Keratinocyte (primary cell): Measurements from ENCODE around the gene NLK. TPM values are rescaled to one million over a fixed set of nuclear protein-coding genes. Genes with fewer than 3 reads are reported as not detected.

Experiments used
- DNase-seq: peaks from one replicate; pipeline ENCODE4 v3.0.0-alpha.2; 2011; ENCODE audit warnings: low read depth, missing footprints, low spot score
- FAIRE-seq: peaks from 2 replicates; lab custom pipeline; 2011; peaks lifted over from hg19 to GRCh38; lab: Jason Lieb, UNC
- H2AFZ ChIP-seq: 2 replicates; pipeline ENCODE4 v1.6.0; 2012; ENCODE audit warnings: low read length, control low read depth, inconsistent platforms; ENCODE audit not compliant: control insufficient read depth
- H3K27ac ChIP-seq: 2 replicates; pipeline ENCODE4 v1.5.1; 2011; ENCODE audit warnings: low read length; ENCODE audit not compliant: control insufficient read depth, insufficient read depth
- H3K27me3 ChIP-seq: 3 replicates; pipeline ENCODE4 v1.6.0; 2011; ENCODE audit warnings: low read length; ENCODE audit not compliant: control insufficient read depth, insufficient read depth; ENCODE audit errors: extremely low read depth
- H3K36me3 ChIP-seq, 2 experiments: 2 replicates in 1 of 2; 3 replicates in 1 of 2; pipeline ENCODE4 v1.5.1; 2011; ENCODE audit warnings: low read length in 2 of 2, mild to moderate bottlenecking in 1 of 2; ENCODE audit not compliant: control insufficient read depth in 2 of 2, insufficient read depth in 2 of 2; ENCODE audit errors: extremely low read depth in 1 of 2
- H3K4me1 ChIP-seq: 3 replicates; pipeline ENCODE4 v1.5.1; 2011; ENCODE audit warnings: low read length; ENCODE audit not compliant: control insufficient read depth, insufficient read depth; ENCODE audit errors: extremely low read depth
- H3K4me2 ChIP-seq: 3 replicates; pipeline ENCODE4 v1.6.0; 2011; ENCODE audit warnings: low read depth, low read length; ENCODE audit not compliant: control insufficient read depth, insufficient read depth; ENCODE audit errors: extremely low read depth
- H3K4me3 ChIP-seq, 3 experiments: fragments of 200-600 bp in 1 of 3; sonication (generic) in 1 of 3; 2 replicates in 2 of 3; 3 replicates in 1 of 3; pipeline ENCODE4 v1.5.1; 2011 to 2016; ENCODE audit warnings: low read length in 3 of 3, mild to moderate bottlenecking in 3 of 3, control low read depth in 2 of 3, inconsistent platforms in 1 of 3, low read depth in 1 of 3, mixed read lengths in 1 of 3, mixed run types in 1 of 3, moderate library complexity in 1 of 3; ENCODE audit not compliant: control insufficient read depth in 2 of 3, insufficient read depth in 2 of 3; ENCODE audit errors: extremely low read depth in 1 of 3
- H3K79me2 ChIP-seq: 2 replicates; pipeline ENCODE4 v1.6.0; 2012; ENCODE audit warnings: low read length; ENCODE audit not compliant: control insufficient read depth, insufficient read depth
- H3K9ac ChIP-seq: 3 replicates; pipeline ENCODE4 v1.6.0; 2011; ENCODE audit warnings: low read length; ENCODE audit not compliant: control insufficient read depth, insufficient read depth; ENCODE audit errors: extremely low read depth
- H3K9me1 ChIP-seq: 3 replicates; pipeline ENCODE4 v1.6.0; 2011; ENCODE audit warnings: low read length; ENCODE audit not compliant: control insufficient read depth, insufficient read depth; ENCODE audit errors: extremely low read depth
- H3K9me3 ChIP-seq: 2 replicates; pipeline ENCODE4 v1.5.1; 2012; ENCODE audit warnings: low read depth, low read length; ENCODE audit not compliant: control insufficient read depth
- H4K20me1 ChIP-seq: 3 replicates; pipeline ENCODE4 v1.6.0; 2011; ENCODE audit warnings: low read length; ENCODE audit not compliant: control insufficient read depth, insufficient read depth; ENCODE audit errors: extremely low read depth
- CTCF ChIP-seq, 3 experiments: IDR thresholded peaks in 1 of 3; conservative IDR thresholded peaks in 1 of 3; optimal IDR thresholded peaks in 1 of 3; 2 replicates in 2 of 3; 3 replicates in 1 of 3; pipeline versions ENCODE3 to v1.5.1; 2011; ENCODE audit warnings: low read length in 3 of 3, mild to moderate bottlenecking in 3 of 3, moderate library complexity in 2 of 3, control low read depth in 1 of 3, inconsistent platforms in 1 of 3; ENCODE audit not compliant: insufficient read depth in 2 of 3; ENCODE audit errors: extremely low read depth in 1 of 3
- EZH2 ChIP-seq: IDR thresholded peaks from one replicate; pipeline ENCODE4 v1.6.1; 2012; ENCODE audit warnings: inconsistent platforms, mild to moderate bottlenecking, low read length, moderate library complexity
- dilution Hi-C: fragments of 300-500 bp; cut with MboI; formaldehyde crosslinking; loops from one replicate; pipeline ENCODE4 v1.7.0; 2020; ENCODE audit warnings: low sequenced_read_pairs; ENCODE audit not compliant: extremely low pct_ligation_motif_present
- polyA plus RNA-seq, 5 experiments: library from polyadenylated mRNA; depleted of rRNA in 3 of 5; stranded (reverse) in 3 of 5; stranded (forward) in 1 of 5; unstranded in 1 of 5; fragments of >200 nt; gene quantifications; 1 replicate in 1 of 5; 2 replicates in 3 of 5; 3 replicates in 1 of 5; pipeline versions ENCODE4 v1.2.1 to v1.2.3, GENCODE V29; 2011 to 2012; ENCODE audit warnings: missing spikeins in 2 of 5, low read depth in 1 of 5, low replicate concordance in 1 of 5

The NLK gene
- polyA plus RNA-seq, 1 donor (not counting 4 experiments of a cell fraction or from before 2014, with no cell fraction given), result 20.9 TPM

DNA sequence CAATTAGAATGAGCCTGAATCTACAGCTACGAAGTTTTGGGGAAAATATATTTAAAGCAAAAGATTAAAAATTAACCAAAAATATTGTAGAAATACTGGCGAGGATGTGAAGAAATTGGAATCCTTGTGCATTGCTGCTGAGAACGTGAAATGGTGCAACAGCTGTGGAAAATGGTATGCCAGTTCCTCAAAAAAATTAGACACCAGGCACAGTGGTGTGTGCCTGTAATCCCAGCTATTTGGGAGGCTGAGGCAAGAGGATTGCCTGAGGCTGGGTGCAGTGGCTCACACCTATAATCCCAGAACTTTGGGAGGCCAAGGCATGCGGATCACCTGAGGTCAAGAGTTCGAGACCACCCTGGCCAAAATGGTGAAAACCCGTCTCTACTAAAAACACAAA, 156.6 kb downstream of the NLK start:
- no peak overlapping the region for H3K9ac ChIP-seq
- no peak overlapping the region for H2AFZ ChIP-seq
- H3K27me3 ChIP-seq, result no peaks in the 10 kb centered on the region
- no peaks in the 10 kb centered on the region for H3K9me1 ChIP-seq
- no peak overlapping the region for H3K27ac ChIP-seq
- H3K36me3 ChIP-seq, result peaks cover 0 to 8% of the 10 kb centered on the region in 2 experiments
- no peaks in the 10 kb centered on the region for H3K79me2 ChIP-seq
- TF ChIP-seq CTCF (optimal IDR thresholded peaks at IDR 0.05 in 1 of 3, IDR thresholded peaks at IDR 0.05 in 1 of 3, conservative IDR thresholded peaks at IDR 0.05 in 1 of 3; ENCODE audit: extremely low read depth in 1 of 3, insufficient read depth in 2 of 3, low read length in 3 of 3), result no peak
- TF ChIP-seq EZH2, result no peak
- no peak for FAIRE-seq
- H4K20me1 ChIP-seq, result no peaks in the 10 kb centered on the region
- DNase-seq, result no peak
- no peak overlapping the region for H3K4me3 ChIP-seq
- dilution Hi-C loops, result no loop called here
- peaks cover 1% of the 10 kb centered on the region for H3K4me1 ChIP-seq
- H3K9me3 ChIP-seq, result no peaks in the 10 kb centered on the region
- H3K4me2 ChIP-seq, result no peak overlapping the region

DNA sequence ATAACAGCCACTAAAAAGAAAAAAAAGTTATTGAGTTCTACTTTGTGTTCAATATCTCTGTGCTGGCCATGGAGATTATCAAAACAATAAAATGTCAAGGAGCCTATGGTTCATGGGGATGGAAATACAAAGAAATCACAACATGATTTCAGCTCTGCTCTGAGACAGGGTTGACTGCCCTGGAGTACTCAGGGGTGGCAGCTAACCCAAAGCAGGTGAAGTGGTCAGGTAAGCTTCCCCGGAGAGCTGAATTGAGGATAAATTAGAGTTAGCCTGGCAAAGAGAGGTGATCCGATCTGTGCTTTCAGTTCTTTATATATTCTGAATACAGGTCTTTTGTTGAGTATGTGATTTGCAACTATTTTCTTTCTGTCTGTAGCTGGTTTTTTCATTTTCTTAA, 157.3 kb downstream of the NLK start:
- Histone ChIP-seq H2AFZ (no peak overlapping the region), H3K9me3 (no peaks in the 10 kb centered on the region), H3K79me2 (no peaks in the 10 kb centered on the region), H3K4me2 (no peak overlapping the region), H3K36me3 (peaks cover 0 to 8% of the 10 kb centered on the region in 2 experiments), H3K9ac (no peak overlapping the region), H4K20me1 (no peaks in the 10 kb centered on the region), H3K9me1 (no peaks in the 10 kb centered on the region), H3K4me1 (peaks cover 8% of the 10 kb centered on the region), H3K4me3 (no peak overlapping the region), H3K27me3 (no peaks in the 10 kb centered on the region), H3K27ac (no peak overlapping the region)
- DNase-seq, result no peak
- dilution Hi-C loops, result no loop called here
- TF ChIP-seq CTCF (optimal IDR thresholded peaks at IDR 0.05 in 1 of 3, IDR thresholded peaks at IDR 0.05 in 1 of 3, conservative IDR thresholded peaks at IDR 0.05 in 1 of 3; ENCODE audit: extremely low read depth in 1 of 3, insufficient read depth in 2 of 3, low read length in 3 of 3) (no peak), EZH2 (no peak)
- no peak for FAIRE-seq
